ENCODE results near the gene WDR37. TPM values are rescaled to one million over a fixed set of nuclear protein-coding genes. Genes with fewer than 3 reads are reported as not detected.

The WDR37 gene, protein sequence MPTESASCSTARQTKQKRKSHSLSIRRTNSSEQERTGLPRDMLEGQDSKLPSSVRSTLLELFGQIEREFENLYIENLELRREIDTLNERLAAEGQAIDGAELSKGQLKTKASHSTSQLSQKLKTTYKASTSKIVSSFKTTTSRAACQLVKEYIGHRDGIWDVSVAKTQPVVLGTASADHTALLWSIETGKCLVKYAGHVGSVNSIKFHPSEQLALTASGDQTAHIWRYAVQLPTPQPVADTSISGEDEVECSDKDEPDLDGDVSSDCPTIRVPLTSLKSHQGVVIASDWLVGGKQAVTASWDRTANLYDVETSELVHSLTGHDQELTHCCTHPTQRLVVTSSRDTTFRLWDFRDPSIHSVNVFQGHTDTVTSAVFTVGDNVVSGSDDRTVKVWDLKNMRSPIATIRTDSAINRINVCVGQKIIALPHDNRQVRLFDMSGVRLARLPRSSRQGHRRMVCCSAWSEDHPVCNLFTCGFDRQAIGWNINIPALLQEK
- 9.3 and 10.6 TPM in 2 replicates for total RNA-seq

DNA sequence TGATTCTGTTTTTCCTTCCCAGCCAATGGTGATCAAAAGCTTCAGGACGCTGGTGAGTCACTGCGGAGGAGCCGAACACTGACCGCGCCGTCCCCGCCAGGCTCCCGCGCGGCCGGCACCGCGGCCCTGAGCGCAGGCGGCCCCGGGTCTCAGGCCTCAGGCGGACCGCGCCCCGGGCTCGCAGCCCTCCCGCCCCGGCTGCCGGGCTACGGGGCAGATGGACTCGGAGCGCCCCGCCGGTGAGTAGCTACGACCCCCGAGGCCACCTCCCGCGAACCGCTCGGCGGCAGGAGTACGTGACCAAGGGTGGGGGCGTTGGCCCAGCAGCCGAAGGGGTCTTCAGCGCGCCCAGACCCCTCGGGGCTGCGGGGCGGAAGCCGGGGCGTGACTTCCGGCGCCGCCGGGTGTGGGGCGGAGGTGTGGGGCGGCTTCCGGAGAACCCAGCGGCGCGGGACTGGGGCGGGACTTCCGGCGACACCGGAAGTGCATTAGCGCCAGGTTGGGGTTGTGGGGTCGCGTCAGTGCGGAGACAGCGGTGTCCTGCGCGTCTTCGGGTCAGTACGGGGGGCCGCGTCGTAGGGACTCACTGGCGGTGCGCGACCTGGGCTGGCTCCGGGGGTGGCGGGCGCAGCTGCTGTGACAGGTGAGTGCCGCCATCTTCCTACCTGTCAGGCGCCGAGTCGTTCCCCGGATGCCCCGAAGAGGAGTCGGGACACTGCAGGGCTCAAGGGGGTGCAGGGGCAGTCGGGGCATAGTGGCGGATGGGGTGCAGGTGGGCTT, at the start of gene WDR37:
TSS of gene WDR37 (plus strand) at position 60 of the 780 bp plus-strand sequence. CDS start 15,771 bp downstream, outside the sequence.

DNA sequence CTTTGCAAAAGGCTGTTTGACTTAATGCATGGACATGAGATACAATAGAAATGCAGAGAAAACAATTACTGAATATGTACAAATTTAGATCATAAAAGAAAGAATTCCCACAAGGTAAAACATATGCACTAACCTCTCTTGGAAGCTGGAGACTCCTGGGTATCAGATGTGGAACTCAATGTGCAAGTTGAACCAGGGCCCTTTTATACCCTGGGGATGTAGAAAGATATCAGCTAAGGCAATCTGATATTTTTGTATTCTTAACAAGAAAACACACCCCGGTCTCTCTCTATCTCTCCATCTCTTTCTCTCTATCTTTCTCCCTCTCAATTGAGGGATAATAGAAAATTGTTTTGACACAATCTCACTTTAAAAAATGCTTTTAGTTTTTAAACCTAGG, 30.5 kb upstream of the WDR37 start, which contains the start of gene IDI2:
TSS of gene IDI2 (minus strand) at position 177 of the 400 bp plus-strand sequence. CDS start 1,136 bp downstream, outside the sequence.

DNA sequence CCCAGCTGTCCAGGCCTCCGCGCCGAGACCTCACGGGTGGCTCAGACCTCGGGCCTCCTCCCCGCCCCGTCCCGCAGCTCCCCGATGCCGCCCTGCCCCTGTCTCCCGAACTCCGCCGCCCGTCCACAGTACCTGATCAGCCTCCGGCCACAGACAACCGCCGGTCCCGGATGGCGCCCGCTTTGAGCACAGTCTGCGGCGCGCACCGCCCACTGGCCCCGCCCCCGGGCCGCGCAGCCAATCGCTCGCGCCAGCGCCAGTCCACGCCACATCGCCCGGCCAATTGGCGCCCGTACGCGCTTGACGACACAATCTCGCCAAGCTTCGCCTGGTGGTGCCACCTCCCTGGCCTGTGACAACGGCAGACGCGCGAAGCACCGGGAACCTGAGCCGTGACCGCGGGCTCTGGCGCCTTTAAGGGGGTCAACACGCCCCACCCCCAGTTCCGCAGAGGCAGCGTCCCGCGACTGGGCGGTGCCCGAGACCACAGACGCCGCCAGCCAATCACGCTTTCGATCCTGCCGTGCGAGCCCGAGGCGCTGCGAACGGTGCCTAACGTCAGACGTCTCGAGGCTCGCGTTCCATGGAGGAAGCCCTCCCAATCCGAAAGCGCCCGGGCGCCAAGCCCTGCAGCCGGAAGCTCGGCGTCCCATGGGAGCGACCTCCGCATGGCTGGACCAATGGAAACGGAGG, 7.3 kb upstream of the WDR37 start, which contains the start of gene IDI1:
TSS of gene IDI1 (minus strand) at position 388 of the 693 bp plus-strand sequence. CDS start at position 272, 116 bp downstream.

Other genes with a start within 250 kb of the WDR37 start
- gene LARP4B, start 124.7 kb upstream of the WDR37 start, total RNA-seq, result 27.4 and 33.3 TPM in 2 replicates
- gene GTPBP4, start 68.0 kb upstream of the WDR37 start, total RNA-seq, result 24.4 and 42.6 TPM in 2 replicates
- gene IDI2, start 30.5 kb upstream of the WDR37 start, total RNA-seq, result not detected in 2 replicates
- 117 and 139 TPM in 2 replicates for gene IDI1, start 7.3 kb upstream of the WDR37 start, total RNA-seq